Measurements from ENCODE around the gene SPRING1.
A peak's percentile ranks its signal among the peaks of the same experiment; 100 is the strongest.

Gene SPRING1

GRCh38 chr12:116708826-116709756 is 28.8 kb downstream of the SPRING1 start:
- DNase-seq (ENCODE audit: low read depth) = peak; percentile 75

- DNase-seq (ENCODE audit: low read depth) = no peak
Measured at GRCh38 chr12:116707751-116708150, 30.1 kb downstream of the SPRING1 start.

GRCh38 chr12:116703214-116703795 is 34.6 kb downstream of the SPRING1 start:
- DNase-seq (ENCODE audit: low read depth) = peak; percentile 64

GRCh38 chr12:116701432-116701831 is 36.4 kb downstream of the SPRING1 start:
- DNase-seq (ENCODE audit: low read depth) = no peak

GRCh38 chr12:116700066-116700465 is 37.8 kb downstream of the SPRING1 start:
- DNase-seq (ENCODE audit: low read depth) = peak; percentile 22

- DNase-seq (ENCODE audit: low read depth) = no peak
Measured at GRCh38 chr12:116698554-116699075, 39.3 kb downstream of the SPRING1 start.

GRCh38 chr12:116698116-116698515 is 39.8 kb downstream of the SPRING1 start:
- no peak for DNase-seq (ENCODE audit: low read depth)

- DNase-seq (ENCODE audit: low read depth) = no peak
Measured at GRCh38 chr12:116697716-116698115, 40.2 kb downstream of the SPRING1 start.

- peak; percentile 32 for DNase-seq (ENCODE audit: low read depth)
Measured at GRCh38 chr12:116697305-116697704, 40.6 kb downstream of the SPRING1 start.

- DNase-seq (ENCODE audit: low read depth) = no peak
Measured at GRCh38 chr12:116695464-116695725, 42.5 kb downstream of the SPRING1 start.

- DNase-seq (ENCODE audit: low read depth) = no peak
Measured at GRCh38 chr12:116694653-116695463, 43.0 kb downstream of the SPRING1 start.

- no peak for DNase-seq (ENCODE audit: low read depth)
Measured at GRCh38 chr12:116693286-116694227, 44.3 kb downstream of the SPRING1 start.

GRCh38 chr12:116692605-116693004 is 45.3 kb downstream of the SPRING1 start:
- no peak for DNase-seq (ENCODE audit: low read depth)

- DNase-seq (ENCODE audit: low read depth) = no peak
Measured at GRCh38 chr12:116691636-116692035, 46.2 kb downstream of the SPRING1 start.

GRCh38 chr12:116691205-116691604 is 46.7 kb downstream of the SPRING1 start:
- DNase-seq (ENCODE audit: low read depth) = no peak

- no peak for DNase-seq (ENCODE audit: low read depth)
Measured at GRCh38 chr12:116689979-116690744, 47.7 kb downstream of the SPRING1 start.

GRCh38 chr12:116689521-116689920 is 48.3 kb downstream of the SPRING1 start:
- DNase-seq (ENCODE audit: low read depth) = no peak

Measured in EH (cell line).